ENCODE data around the gene NT5C3B.

The NT5C3B gene

GRCh38 chr17:41775394-41776226, 60.4 kb downstream of the NT5C3B start:
- DNase-seq (ENCODE audit: insufficient read length) (no peak), FAIRE-seq (no peak)
- TF ChIP-seq POLR2A (IDR thresholded peaks at IDR 0.05; ENCODE audit: low read depth, low read length), result no peak
- no peak for TF ChIP-seq POLR2AphosphoS5 (IDR thresholded peaks at IDR 0.05; ENCODE audit: low read depth, low read length)
- TF ChIP-seq TAF1 (IDR thresholded peaks at IDR 0.05; ENCODE audit: borderline replicate concordance, low read depth, low read length), result no peak
